HT-29 (cell line): ENCODE measurements around the gene NFASC. TPM values are rescaled to one million over a fixed set of nuclear protein-coding genes. Genes with fewer than 3 reads are reported as not detected.
A peak's percentile ranks its signal among the peaks of the same experiment; 100 is the strongest.

ENCODE experiments used
- DNase-seq: peaks from one replicate; pipeline ENCODE4 v3.0.0-alpha.2; 2015; ENCODE audit warnings: low spot score
- total RNA-seq: library from RNA; depleted of rRNA; stranded (reverse); fragments of >200 nt; shearing (Covaris generic); gene quantifications from 2 replicates; pipeline ENCODE4 v1.2.3, GENCODE V29; 2014

The NFASC gene
- total RNA-seq, 1 experiment from 2014 or later, result not detected

GRCh38 chr1:204979891-204980649, 109.4 kb downstream of the NFASC start:
- DNase-seq, result no peak

- no peak for DNase-seq
These were observed 110.3 kb downstream of the NFASC start for GRCh38 chr1:204980840-204981405.

GRCh38 chr1:204983136-204983535, 112.5 kb downstream of the NFASC start:
- DNase-seq, result no peak

- DNase-seq, result no peak
These were observed 113.2 kb downstream of the NFASC start for GRCh38 chr1:204983881-204984280.

DNA sequence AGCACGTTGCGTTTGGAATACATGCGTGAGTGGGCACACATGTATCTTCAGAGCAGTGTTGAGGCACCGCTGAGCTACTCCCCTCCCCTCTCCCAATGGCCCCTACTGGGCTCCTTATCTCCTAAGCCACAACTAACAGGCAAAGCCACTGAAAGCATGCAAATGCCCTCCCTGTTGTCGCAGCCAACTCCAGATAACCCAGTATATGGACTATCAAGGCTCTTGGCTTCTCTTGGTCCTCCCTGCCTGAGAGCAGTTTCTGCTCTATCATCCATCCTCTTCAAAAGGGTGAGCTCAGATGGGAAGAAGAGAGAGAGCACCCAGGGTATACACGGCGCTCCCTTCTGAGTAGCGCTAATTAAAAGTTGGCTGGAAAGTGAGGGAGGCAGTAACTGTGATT, 113.8 kb downstream of the NFASC start:
- DNase-seq, result no peak

DNA sequence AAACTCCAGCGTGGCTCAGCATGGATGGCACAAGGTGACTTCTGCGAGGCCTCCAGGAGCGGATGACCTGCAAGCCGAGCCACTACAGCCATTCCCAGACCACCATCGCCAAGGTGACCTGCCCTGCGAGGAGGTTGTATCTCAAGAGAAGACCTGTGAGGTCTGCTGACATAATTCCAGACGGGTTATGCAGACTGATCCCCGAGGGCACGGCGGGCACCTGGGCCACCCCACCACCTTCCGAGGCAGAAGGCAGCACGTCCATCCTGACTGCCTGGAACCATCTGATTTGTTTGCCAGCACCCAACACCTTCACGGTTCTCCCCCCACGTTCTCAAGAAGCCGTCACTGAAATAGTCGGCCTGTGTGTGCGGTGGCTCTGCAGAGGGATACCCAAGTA, 115.5 kb downstream of the NFASC start:
- DNase-seq, result no peak

DNA sequence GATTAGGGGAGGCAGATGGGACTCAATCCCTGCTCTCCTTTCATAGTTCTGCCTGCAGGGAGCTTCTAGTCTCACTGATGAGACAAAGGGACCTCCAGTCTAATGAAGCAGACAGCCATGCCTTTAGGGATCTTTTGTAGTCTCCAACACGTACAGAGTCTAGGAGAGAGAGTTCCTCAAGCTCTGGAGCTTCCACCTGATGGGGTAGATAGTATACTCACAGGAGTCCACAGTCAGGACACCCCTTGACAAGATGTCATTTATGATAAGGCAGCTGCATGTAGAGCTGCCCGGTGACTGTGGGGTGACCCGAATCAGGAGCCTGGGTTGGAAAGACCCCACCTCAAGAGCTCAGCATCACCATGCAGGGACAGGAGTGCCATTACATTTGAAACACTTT, 117.0 kb downstream of the NFASC start:
- DNase-seq, result no peak

DNA sequence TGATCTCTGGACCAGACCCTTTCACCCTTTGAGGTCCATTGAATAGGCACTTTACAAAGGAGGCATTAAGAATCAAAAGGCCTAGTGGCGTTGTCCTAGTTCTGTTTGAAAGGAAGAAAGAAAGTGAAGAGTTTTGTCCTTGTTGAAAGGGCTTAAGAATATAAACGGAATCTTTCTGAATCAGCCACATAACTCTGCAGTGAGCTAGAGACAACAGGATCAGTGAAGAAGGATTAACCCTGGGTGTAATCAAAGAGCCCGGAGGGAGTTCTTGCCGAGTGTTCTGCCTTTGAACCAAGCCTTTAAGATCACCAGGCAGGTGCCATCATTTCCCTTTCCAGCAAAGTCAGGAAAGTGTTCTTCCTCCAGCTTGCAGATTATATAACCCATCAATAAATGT, 117.5 kb downstream of the NFASC start:
- no peak for DNase-seq

- peak; percentile 77 for DNase-seq
These were observed 118.8 kb downstream of the NFASC start for GRCh38 chr1:204989266-204990058.

DNA sequence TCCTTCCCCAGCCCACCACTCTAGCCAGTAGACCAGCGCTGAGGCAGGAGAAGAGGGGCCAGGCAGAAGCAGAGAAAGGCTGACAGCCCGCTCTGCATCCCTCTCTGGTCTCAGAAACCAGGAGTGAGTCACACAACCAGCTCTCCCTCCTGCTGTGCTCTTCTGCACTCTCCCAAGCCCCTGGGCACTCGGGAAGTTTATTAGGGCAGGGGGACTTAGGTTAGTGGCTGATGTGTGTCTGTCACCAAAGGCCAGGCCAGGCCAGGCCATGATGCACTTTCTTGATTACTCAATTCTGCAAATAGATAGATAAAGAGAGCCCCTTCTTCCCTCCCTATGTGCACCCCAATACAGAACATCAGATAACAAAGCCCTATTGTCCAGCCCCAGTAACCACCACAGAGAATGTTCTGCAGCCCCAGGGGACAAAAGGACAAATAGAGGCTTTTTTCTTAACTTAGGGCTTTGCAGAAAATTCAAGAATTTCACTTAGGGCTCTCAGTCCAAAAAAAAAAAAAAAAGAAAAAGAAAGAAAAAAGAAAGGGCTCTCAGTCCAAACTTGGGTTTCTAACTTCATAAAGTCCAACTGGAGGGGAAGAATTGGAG, 119.5 kb downstream of the NFASC start:
- no peak for DNase-seq

- no peak for DNase-seq
These were observed 120.2 kb downstream of the NFASC start for GRCh38 chr1:204990721-204991341.

DNA sequence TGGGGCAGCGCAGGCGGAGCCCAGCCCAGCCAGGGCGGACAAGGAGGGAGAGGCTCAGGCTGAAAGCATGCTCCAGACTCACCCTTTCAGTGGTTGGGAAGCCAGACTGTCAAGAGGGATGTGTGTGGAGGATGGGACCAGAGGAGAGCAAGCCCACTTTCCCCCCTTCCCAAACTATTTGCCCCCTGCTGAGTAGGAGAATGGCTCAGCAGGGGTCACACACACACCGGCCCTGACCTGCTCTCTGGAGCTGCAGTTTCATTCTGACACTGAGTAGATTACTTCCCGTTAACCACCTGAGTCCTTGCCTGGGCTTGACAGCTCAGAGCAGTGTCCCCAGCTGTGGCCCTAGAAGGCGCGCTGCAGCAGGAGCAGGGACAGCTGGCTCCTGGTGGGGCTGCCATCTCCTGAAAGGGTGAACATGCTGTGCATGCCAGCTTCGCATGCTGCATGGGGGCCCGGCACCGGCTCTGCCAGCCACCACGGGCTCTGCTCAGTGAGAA, 120.7 kb downstream of the NFASC start:
- no peak for DNase-seq

GRCh38 chr1:204992201-204992997, 121.7 kb downstream of the NFASC start:
- no peak for DNase-seq

- no peak for DNase-seq
These were observed 122.3 kb downstream of the NFASC start for GRCh38 chr1:204992998-204993314.

DNA sequence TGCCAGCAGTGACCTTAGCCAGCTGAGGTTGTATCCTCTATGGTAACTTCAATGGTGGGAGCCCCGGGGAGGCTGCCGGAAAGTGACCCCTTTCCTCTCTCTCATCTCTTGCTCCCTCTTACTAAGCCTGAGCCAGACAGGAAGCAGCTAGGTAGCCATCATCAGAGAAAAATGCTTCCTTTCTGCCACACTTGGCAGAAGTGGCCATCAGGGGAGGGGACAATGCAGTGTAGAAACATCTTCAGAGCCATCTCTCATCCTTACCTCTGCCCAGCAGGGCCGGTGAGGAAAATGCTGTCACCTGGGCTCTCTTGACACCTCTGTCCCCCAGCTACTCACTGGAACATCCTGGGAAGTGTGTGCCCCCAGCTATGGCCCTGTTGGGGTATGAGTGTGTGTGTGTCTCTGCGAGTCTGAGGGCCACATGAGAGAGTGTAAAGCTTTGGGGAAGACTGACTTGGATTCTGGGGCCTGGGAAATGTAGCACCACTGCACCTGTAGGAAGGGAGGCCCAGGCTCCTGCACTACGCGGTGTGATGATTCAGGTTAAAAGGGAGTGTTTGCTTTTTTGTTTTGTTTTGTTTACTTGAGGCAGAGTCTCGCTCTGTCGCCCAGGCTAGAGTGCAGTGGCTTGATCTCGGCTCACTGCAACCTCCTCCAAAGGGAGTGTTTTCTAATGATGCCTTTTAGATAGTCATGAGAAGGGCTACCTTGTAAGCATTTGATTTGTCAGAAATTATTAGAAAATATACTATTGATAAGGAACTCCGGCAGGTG, 123.6 kb downstream of the NFASC start:
- DNase-seq, result no peak

- DNase-seq, result no peak
These were observed 126.3 kb downstream of the NFASC start for GRCh38 chr1:204996981-204997380.

DNA sequence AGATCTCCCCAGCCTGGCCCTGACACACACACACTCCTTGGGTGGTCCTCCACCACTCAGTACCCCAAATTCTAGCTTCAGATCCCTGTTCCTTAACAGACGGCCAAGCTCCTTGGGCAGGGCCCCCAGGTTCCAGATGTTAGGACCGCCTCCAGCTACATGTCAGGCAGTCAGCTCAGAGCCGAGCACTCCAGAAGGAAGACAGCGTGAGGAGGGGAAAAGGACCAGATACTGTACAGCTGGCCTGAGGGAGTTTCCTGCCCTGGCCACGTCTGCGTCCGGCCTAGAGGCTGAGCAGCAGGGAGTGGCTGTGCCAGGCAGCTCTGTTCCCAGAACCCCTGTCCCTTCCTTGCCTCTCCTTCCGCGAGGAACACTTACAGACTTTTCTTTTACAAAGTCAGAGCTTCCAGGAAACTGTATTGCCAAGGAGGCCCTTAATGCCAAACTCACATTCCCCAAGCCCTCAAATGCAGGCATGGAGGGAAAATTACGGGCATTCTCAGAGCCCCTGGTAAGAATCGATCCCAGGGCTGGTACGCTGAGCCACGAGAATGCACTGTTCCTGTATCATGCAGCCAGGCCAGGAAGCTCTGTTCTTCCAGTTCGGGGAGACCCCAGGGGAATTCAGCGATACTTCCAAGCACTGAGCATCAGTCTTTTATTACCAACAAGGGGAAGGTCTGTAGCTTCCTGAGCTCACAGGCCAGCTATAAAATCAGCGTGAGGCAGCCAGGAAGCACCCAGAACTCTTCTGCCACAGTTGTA, 127.1 kb downstream of the NFASC start:
- no peak for DNase-seq

DNA sequence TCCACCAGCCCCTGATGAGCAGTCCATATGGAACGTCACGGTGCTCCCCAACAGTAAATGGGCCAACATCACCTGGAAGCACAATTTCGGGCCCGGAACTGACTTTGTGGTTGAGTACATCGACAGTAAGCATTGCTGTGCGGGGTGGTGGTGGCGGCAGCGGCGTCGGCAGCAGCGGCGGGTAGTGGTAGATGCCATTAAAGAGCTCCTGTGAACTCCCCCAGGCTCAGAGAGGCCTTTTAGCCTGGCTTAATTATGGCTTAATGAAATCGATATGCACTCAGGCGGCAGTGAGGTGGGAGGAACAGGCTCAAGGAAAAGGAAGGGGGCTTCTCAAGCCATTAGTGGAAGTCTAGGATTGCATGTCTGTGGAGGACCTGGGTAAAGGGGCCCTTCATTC, 130.5 kb downstream of the NFASC start:
- DNase-seq, result no peak

GRCh38 chr1:205002705-205003104, 132.0 kb downstream of the NFASC start:
- DNase-seq, result no peak
